Prostate gland (tissue), 2 donors: ENCODE measurements around the gene ZNF544. TPM values are rescaled to one million over a fixed set of nuclear protein-coding genes. Genes with fewer than 3 reads are reported as not detected.
A peak's percentile ranks its signal among the peaks of the same experiment; 100 is the strongest.

Experiments
- DNase-seq: peaks from one replicate; pipeline ENCODE4 v3.0.0-alpha.2; 2019; ENCODE audit warnings: low spot score
- H3K27ac ChIP-seq, 2 donors: fragments of 200-600 bp; sonication (generic); 2 replicates each; pipeline ENCODE4 v1.5.1; 2017 to 2019
- H3K27me3 ChIP-seq: fragments of 200-600 bp; sonication (generic); replicated peaks from 2 replicates; pipeline ENCODE4 v1.5.1; 2019; ENCODE audit not compliant: insufficient read depth
- H3K36me3 ChIP-seq, 2 donors: fragments of 200-600 bp; sonication (generic); 1 replicate in 1 of 2; 2 replicates in 1 of 2; pipeline versions ENCODE4 v1.5.1 to v1.8.1; 2017 to 2019
- H3K4me1 ChIP-seq: fragments of 200-600 bp; sonication (generic); replicated peaks from 2 replicates; pipeline ENCODE4 v1.5.1; 2019
- H3K4me3 ChIP-seq, 2 donors: fragments of 200-600 bp; sonication (generic); 2 replicates each; pipeline ENCODE4 v1.5.1; 2017 to 2019
- H3K9me3 ChIP-seq: fragments of 200-600 bp; sonication (generic); 2 replicates; pipeline ENCODE4 v1.5.1; 2017
- POLR2A ChIP-seq: fragments of 450-650 bp; IDR thresholded peaks from one replicate; pipeline ENCODE4 v1.6.1; 2016; ENCODE audit warnings: antibody characterized with exemption, mild to moderate bottlenecking
- POLR2AphosphoS5 ChIP-seq: sonication (generic); formaldehyde crosslinking; IDR thresholded peaks from one replicate; pipeline ENCODE4 v1.6.1; 2017; ENCODE audit warnings: antibody characterized with exemption
- WGBS: methylation state at CpG from one replicate; pipeline ENCODE4 v1.1.5; 2018; 5-methylcytosine and 5-hydroxymethylcytosine counted together
- intact Hi-C: fragments of 100-400 bp; cut with DNase I; formaldehyde crosslinking; loops from one replicate; pipeline ENCODE4 v1.14.2; 2022
- total RNA-seq, 2 donors: library from RNA; depleted of rRNA; stranded (reverse); fragments of >200 nt; gene quantifications; one replicate each; pipeline ENCODE4 v1.1.0, GENCODE V29; 2016
- TF ChIP-seq, protein P1 (sequence below), 4 experiments: fragments of 200-600 bp in 2 of 4; fragments of 450-650 bp in 2 of 4; sonication (generic) in 2 of 4; IDR thresholded peaks; 1 replicate in 3 of 4; 2 replicates in 1 of 4; pipeline ENCODE4 v1.5.1; 2016 to 2019; ENCODE audit warnings: antibody characterized with exemption in 4 of 4, mild to moderate bottlenecking in 2 of 4, moderate library complexity in 2 of 4

Gene ZNF544
- total RNA-seq, 2 donors from 2014 or later, result 56.9 to 87.4 TPM

DNA sequence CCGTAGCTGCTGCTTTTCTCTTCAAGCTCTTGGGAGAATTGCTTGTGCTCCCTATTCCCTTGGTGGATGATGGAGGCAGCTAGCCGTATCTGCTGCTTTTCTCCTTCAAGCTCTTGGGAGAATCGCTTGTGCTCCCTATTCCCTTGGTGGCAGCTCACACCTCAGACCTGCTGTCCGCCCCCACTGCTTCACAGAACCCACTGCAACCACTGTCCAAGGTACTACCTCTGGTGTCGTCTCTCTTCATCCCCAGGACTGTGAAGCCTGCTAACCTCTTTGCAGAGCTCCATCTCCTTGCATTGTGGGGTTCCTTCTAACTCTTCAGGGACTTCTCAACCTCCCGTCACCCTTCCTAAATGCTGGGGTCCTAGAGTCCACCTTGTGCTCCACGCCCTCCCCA, 71.9 kb downstream of the ZNF544 start:
- 93% methylated on average over 7 of the region's 7 CpGs for WGBS
- no peaks in the 10 kb centered on the region for H3K4me1 ChIP-seq
- H3K9me3 ChIP-seq, result no peaks in the 10 kb centered on the region
- intact Hi-C loops, result no loop called here
- no peak for TF ChIP-seq POLR2A
- TF ChIP-seq, protein P1, sequence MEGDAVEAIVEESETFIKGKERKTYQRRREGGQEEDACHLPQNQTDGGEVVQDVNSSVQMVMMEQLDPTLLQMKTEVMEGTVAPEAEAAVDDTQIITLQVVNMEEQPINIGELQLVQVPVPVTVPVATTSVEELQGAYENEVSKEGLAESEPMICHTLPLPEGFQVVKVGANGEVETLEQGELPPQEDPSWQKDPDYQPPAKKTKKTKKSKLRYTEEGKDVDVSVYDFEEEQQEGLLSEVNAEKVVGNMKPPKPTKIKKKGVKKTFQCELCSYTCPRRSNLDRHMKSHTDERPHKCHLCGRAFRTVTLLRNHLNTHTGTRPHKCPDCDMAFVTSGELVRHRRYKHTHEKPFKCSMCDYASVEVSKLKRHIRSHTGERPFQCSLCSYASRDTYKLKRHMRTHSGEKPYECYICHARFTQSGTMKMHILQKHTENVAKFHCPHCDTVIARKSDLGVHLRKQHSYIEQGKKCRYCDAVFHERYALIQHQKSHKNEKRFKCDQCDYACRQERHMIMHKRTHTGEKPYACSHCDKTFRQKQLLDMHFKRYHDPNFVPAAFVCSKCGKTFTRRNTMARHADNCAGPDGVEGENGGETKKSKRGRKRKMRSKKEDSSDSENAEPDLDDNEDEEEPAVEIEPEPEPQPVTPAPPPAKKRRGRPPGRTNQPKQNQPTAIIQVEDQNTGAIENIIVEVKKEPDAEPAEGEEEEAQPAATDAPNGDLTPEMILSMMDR (IDR thresholded peaks at IDR 0.05), result no peak
- TF ChIP-seq POLR2AphosphoS5, result no peak
- H3K27ac ChIP-seq, result no peak overlapping the region
- DNase-seq, result no peak
- H3K36me3 ChIP-seq, result no peaks in the 10 kb centered on the region
- H3K27me3 ChIP-seq, result no peaks in the 10 kb centered on the region
- H3K4me3 ChIP-seq, result no peak overlapping the region

DNA sequence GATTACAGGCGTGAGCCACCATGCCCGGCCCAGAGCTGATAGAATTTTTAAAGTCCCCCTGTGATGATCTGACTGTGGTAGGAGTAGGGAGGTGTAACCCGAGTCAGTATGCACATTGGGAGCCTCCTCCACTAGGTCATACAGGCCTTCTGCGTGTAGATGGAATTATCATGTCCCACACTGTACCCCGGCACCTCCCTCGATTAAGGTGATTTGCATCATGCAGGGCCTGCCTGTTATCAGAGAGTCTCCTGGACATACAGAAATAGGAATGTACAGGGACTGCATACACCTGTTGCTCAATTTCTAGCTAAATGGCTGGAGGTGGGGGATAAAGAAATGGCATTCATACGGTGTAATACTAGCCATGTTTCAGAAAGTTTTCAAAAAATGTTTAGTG, 75.5 kb downstream of the ZNF544 start:
- Histone ChIP-seq H3K4me3 (no peak overlapping the region), H3K4me1 (no peaks in the 10 kb centered on the region), H3K9me3 (no peaks in the 10 kb centered on the region), H3K27ac (peak overlapping the region in 1 of 2 donors; percentile 83), H3K36me3 (no peaks in the 10 kb centered on the region), H3K27me3 (no peaks in the 10 kb centered on the region)
- WGBS, result 79% methylated on average over 7 of the region's 7 CpGs
- TF ChIP-seq POLR2AphosphoS5, result no peak
- TF ChIP-seq POLR2A, result no peak
- TF ChIP-seq, protein P1 (IDR thresholded peaks at IDR 0.05), result no peak
- no peak for DNase-seq
- intact Hi-C loops, result no loop called here

DNA sequence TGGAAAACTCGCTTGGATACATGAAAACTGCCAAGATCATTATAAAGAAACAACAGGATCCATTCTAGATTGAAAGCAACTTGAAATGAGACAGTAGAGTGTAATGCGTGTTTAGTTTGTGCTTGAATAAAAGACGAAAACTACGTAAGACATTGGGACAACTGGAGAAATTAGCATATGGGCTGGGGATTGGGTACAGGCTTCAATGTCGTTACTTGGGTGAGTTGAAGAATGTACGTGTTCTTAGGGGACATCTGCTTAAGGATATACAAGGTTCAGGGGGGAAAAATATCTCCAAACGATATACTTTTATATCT, 76.0 kb downstream of the ZNF544 start:
- TF ChIP-seq POLR2A, result no peak
- TF ChIP-seq, protein P1 (IDR thresholded peaks at IDR 0.05), result no peak
- TF ChIP-seq POLR2AphosphoS5, result no peak
- Histone ChIP-seq H3K4me3 (peak overlapping the region; percentile 78 to 90), H3K9me3 (no peaks in the 10 kb centered on the region), H3K36me3 (no peaks in the 10 kb centered on the region), H3K4me1 (no peaks in the 10 kb centered on the region), H3K27ac (peak overlapping the region; percentile 82 to 83), H3K27me3 (no peaks in the 10 kb centered on the region)
- 10% methylated on average over 7 of the region's 7 CpGs for WGBS
- DNase-seq, result no peak
- intact Hi-C loops, result no loop called here

DNA sequence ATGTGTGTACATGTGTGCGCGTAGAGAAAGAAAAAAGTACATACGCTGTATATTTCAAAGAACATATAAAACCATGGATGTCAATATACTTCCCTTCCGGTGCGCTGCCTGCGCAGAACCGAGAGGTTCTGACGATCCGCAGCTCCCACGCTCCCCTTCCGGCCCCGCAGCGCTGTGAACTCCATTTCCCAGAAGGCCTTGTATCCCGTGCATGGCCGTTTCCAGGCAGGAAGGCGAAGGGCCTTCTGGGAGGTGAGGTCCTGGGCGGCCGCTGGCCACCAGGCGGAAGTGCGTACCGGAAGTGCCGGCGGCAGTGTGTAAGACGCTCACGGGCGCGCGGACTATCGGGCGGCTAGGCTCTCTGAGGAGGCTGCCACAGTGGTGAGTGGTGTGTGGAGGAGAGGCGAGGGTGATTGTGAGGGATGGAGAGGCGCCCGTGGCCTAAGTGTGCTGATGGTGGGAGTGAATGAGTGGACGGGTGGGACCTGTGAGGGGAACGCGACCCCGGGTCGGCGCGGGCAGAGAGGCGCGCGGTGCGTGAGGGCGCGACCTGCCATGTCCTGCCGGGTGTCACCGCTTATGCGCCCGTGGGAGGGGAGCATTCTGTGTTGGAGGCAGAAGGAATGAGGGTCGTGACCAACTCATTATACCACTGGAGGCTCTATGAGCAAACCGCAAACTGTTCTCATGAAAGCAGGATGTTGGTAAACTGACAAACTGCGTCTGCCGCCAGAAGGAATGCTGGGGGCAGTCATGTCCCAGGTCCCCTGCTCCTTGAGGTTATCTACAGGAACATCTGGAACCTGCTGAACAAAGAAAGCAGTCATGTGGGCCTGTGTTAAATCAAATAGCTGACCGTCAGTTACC, 76.6 kb downstream of the ZNF544 start, which contains the start of gene ERVK3-1:
Gene ERVK3-1 (plus strand): TSS at position 313 of the 867 bp plus-strand sequence. CDS start 6,792 bp downstream, outside the sequence.
- no peaks in the 10 kb centered on the region for H3K36me3 ChIP-seq
- peak; percentile 96 for DNase-seq
- H3K4me1 ChIP-seq, result no peaks in the 10 kb centered on the region
- intact Hi-C loops, result no loop called here
- WGBS, result under 1% methylated on average over 55 of the region's 55 CpGs
- no peaks in the 10 kb centered on the region for H3K9me3 ChIP-seq
- H3K4me3 ChIP-seq, result peak within 1 kb of the TSS; percentile 78 to 90
- TF ChIP-seq, protein P1 (IDR thresholded peaks at IDR 0.05), result peak in 2 of 4 experiments; percentile 64 to 73
- TF ChIP-seq POLR2AphosphoS5 (peak; percentile 100), POLR2A (peak; percentile 67)
- peak within 1 kb of the TSS; percentile 82 to 83 for H3K27ac ChIP-seq
- no peaks in the 10 kb centered on the region for H3K27me3 ChIP-seq

DNA sequence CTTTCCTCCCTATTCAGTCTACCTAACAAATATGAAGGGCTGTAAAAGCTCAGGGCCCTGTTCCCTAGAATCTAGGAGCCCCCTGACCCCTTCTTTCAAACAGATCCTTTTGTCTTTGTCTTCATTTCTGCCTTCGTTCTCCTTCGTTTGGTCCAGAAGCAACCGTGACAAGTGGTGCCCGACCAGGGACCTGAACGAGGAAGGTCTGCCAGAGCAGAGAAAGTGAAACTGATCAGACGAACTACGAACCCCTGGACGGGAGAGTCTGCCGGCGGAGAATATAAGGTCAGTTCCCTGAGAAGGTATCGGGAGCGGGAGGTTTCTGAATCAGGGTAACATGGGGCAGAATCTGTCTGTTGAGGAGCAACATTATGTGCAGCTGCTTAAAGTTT, 77.2 kb downstream of the ZNF544 start:
- 48% methylated on average over 12 of the region's 12 CpGs for WGBS

More for the DNA sequence above, 77.2 kb downstream of the ZNF544 start:
- Histone ChIP-seq H3K9me3 (no peaks in the 10 kb centered on the region), H3K4me3 (peak overlapping the region; percentile 78 to 90), H3K36me3 (no peaks in the 10 kb centered on the region), H3K4me1 (no peaks in the 10 kb centered on the region), H3K27ac (peak overlapping the region; percentile 82 to 83), H3K27me3 (no peaks in the 10 kb centered on the region)
- TF ChIP-seq, protein P1 (IDR thresholded peaks at IDR 0.05), result no peak
- no peak for TF ChIP-seq POLR2AphosphoS5
- no peak for TF ChIP-seq POLR2A
- no peak for DNase-seq
- intact Hi-C loops, result no loop called here
